NCI-H82 treated with DMSO at 0.1 percent for 48 hours (cell line): ENCODE measurements around the gene KLHL1.

Experiments
- DNase-seq: peaks from one replicate; lab custom pipeline; 2025; ENCODE audit not compliant: unreplicated experiment; lab: John Stamatoyannopoulos, UW

Gene KLHL1

DNA sequence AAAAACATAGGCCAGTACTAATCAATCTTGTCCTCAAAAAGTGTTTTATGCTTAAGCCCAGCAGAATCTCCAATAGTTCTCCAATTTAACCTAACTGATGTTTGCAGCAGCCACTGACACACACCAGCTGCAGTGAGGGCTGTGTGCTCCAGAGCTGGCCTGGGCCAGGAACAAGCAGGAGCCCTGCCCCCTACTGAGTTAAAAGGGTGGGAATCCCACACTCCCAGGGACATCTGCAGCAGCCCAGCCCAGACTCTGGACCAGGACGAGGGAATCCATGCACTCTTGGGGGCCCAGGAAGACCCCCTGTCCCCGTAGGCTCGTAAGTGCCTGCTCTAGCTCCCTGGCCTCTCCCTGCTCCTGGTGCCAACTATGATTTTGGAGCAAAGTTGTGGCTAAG lies 92.1 kb downstream of the KLHL1 start:
- no peak for DNase-seq

- no peak for DNase-seq
Observed at GRCh38 chr13:70014337-70014736, 93.9 kb downstream of the KLHL1 start.

DNA sequence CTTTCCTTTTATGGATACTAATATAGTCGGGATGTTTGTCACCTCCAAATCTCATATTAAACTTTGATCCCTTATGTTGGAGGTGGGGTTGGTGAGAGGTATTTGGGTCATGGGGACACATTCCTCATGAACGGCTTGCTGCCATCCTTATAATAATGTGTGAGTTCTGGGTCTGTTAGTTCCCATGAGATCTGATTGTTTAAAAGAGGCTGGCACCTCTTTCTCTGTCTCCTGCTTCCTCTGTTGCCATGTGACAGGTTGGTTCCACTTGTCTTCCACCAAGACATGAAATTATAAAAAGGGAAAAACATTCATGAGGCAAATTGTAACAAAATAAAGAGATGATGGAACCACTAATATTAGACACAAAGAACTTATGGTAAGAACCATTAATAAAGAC lies 108.4 kb downstream of the KLHL1 start:
- DNase-seq: no peak

- no peak for DNase-seq
Observed at GRCh38 chr13:69997061-69997460, 111.2 kb downstream of the KLHL1 start.

DNA sequence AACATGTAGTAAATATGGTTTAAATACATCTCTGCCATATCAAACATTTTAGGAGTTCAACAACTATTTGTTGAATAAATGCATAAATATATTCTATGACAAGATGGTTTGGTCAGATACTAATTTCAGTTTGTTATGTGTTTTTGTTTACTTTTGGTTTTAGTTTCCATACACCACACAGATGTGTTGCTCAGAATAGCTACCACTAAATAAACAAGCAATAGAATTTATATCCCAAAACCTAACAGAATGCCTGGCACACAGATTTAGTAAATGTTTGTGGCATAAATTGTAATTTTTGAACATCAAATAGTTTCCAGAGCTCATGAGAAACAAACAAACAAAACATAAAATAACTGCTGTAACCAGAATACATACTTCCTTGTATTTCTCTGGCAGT lies 127.5 kb downstream of the KLHL1 start:
- no peak for DNase-seq

DNA sequence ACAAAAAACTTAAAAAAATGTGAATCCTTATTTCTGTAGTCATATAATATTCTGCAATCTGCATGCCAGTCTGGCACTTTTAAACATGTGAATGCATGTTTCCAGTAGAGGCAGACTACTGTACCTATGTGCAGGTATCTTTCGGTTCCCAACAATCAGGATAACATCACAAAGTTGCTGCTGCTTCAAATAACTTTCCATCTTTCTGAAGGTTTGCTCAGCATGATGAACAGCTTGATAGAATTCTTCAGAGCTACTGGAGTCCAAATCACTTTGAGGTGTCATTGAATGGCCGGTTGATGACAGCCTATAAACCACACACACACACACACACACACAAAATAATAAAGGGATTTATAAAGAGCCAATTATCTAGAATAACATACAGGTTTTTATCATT lies 132.8 kb downstream of the KLHL1 start:
- no peak for DNase-seq

- DNase-seq: no peak
Observed at GRCh38 chr13:69970520-69970919, 137.7 kb downstream of the KLHL1 start.

DNA sequence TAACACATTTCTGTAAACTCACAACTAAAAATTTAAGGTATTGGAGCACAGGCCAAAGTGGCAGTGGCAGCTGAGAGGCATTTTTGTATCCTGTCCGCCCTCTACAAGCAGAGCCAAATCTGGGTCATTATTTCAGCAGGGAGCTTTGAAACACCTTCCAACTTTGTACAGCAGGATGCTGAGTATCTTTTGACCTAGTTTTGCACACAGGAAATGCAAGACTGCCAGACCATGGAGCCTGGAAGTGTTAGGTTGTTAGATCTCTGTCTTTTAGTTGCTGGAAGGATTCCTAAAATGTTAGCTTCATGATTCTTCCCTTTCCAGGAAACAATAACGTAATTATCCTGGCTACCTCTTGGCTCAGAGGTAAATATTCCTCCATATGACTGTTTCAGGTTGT lies 149.2 kb downstream of the KLHL1 start:
- DNase-seq: no peak

DNA sequence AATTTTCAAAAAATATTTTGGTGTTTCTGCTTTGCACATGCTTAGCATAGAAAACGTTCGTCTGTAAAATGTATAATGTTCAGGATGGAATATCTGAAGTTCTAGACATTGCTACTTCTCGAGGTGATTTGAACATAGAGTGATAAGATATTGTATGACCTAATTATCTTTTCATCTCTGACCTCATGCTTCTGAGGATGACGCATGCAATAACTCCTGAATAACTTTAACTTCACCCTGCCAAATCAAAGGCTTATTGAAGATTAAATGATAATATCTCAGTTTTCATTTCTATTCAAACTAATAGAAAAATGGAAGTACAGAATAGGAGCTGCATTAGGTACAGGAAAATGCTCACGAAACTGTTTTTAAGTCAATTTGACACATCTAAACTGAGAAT lies 151.4 kb downstream of the KLHL1 start:
- no peak for DNase-seq

DNA sequence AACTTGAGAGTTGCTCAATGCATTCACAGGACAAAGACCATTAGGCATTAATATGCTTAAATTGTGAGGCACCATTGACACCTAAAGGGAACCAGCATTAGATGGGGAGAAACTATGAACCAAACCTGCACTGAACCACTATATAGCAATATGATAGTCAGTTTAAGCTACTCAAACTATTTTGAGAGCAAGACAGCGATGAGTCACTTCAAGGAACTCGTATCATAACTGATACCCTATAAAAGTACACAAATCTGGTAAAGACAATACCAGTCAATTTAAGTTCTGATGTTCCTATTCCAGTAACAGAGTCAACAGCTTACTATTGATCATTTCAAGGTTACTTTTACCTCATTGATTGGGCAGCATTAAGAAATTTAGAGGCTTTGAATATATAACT lies 151.9 kb downstream of the KLHL1 start:
- DNase-seq: no peak

GRCh38 chr13:69955271-69955670 lies 153.0 kb downstream of the KLHL1 start:
- DNase-seq: no peak

DNA sequence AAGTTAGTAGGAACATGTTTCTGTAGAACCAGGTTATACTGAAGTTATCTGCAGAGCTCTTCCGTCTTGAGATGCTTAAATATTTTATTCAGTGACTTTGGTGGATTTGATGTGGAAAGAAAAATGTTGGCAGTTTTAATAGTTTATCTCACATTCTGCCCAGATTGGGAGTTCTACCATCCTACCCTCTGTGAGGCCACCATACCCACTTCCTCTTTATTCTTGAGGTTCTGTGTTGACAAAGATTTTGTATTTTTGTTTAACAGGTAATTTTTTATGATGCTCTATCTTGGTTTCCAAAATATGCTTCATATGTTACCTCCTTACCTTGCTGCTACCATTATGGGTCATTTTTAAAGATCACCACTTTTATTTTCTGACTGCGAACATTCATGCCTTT lies 156.8 kb downstream of the KLHL1 start:
- no peak for DNase-seq

DNA sequence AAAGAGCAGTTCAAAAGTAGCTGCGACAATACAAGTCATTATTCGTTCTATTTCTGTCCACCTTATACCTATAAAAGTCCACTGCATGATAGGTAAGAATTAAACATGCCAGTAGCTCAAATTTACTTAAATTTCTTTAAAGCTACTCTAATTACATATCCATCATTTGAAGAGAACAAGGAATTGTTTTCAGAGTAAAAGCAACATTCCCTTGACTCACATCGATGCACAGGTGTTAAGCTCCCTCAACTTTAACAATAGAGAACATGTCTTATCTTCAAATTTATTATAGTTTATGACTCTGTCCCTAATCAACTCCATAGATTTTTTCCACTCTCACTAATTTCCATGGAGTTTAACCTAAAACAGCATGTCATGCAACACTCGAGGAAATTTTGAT lies 158.1 kb downstream of the KLHL1 start:
- no peak for DNase-seq

DNA sequence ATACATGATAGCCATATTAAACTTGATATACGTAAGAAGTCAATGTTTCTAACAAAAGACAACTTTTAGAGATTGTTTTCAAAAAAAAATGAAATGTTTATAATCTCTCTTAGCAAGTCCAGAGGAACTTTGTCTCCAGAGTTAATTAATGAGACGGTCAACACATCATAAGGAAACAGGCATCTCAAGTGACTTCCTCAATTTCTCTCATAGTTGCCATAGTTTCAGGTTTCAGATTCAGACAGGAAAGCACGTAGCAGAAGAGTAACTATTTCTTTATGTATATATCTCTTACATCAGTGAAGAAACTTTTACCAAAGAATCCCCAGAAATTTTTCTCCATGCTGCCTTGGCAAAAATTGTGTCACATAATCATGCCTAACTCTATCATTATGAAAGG lies 160.2 kb downstream of the KLHL1 start:
- no peak for DNase-seq

DNA sequence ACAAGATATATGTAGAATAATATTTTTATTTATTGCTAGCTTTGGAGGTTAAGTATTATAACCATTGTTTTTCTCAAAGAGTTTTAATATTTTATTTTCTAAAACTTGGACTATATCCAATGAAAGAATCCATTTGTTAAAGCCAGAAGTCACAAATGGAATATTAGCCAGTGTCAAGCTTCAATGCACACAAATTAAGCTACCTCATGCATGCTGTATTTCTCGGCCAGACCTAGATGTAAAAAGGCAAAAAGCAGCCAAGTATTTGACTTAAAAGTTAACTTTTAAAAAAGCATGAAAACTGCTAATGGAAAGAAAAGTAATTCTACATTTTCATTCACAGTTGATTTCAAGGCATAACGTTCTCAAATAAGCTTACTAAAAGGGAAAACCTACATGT lies 160.7 kb downstream of the KLHL1 start:
- DNase-seq: no peak

GRCh38 chr13:69946511-69946910 lies 161.7 kb downstream of the KLHL1 start:
- DNase-seq: no peak

DNA sequence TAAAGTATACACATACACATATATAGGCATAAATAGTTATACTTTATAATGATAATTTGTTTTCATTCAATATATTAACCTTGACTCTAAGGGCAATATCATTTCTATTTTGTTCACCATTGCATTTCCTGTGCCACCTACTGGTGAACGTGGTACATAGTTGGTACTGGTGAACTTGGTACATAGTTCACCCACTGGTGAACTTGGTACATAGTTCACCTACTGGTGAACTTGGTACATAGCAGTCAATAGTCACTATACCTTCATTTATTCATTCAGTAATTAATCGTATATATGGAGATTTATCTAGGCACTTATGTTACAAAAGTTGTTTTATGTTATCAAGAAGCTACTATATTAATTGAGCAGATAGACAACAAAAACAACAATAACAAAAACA lies 173.2 kb downstream of the KLHL1 start:
- DNase-seq: no peak

GRCh38 chr13:69928262-69928661 lies 180.0 kb downstream of the KLHL1 start:
- no peak for DNase-seq

- peak; percentile 94 for DNase-seq
Observed at GRCh38 chr13:69921156-69921555, 187.1 kb downstream of the KLHL1 start.

DNA sequence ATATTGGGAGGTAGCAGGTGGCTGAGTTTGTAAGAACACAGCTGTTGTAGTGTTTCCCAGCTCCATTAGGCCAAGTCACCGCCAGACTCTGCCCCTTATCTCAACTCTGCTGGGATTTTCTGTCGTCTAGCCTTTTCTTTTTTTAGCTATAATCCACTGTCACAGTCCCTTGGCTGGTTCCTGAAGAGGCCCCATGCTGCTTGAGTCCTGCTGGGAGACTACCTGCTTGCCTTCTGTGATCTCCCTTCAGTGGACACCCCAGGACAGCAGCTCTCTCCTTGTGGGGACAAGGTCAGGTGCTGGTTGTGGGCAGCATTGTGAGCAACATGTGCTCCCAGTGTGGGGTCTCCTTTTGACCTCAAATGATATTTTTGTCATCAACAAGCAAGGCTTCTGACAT lies 195.6 kb downstream of the KLHL1 start:
- DNase-seq: peak; percentile 88

DNA sequence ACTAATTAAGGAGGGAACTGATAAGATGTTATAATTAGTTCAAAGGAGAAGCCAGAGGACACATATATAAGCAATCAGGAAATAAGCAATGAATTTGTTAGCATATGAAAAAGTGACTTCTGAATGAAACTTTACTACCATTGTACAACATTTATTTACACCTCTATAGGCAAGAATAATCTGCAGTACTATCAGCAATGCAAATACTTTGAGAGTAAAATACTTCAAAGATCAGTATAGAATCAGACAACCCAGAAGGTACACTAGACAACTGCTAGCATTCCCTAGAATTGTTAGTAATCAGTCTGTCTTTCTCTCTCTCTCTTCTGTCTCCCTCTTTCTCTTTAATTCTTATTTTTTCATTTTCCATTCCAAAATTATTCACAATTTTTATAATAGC lies 197.5 kb downstream of the KLHL1 start:
- DNase-seq: no peak

GRCh38 chr13:69904784-69905183 lies 203.5 kb downstream of the KLHL1 start:
- DNase-seq: no peak

DNA sequence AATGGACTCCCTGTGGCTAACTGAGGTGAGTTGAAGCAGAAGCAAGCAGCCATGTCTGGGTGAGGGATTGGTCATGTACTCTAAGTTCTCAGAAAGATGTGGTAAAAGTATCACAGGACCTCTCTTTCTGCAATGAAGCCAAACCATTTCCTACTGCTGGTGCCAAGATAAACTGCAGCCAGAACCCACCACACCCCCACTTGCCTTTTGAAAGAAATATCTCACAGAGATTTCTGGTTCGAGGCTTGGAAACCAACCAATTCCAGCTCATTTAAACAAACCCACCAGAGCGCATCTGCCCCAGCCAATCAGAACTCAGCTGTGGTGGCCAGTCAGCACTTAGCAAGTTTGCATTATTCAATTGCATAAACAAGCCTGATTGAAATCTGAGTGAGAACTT lies 205.2 kb downstream of the KLHL1 start:
- DNase-seq: no peak

DNA sequence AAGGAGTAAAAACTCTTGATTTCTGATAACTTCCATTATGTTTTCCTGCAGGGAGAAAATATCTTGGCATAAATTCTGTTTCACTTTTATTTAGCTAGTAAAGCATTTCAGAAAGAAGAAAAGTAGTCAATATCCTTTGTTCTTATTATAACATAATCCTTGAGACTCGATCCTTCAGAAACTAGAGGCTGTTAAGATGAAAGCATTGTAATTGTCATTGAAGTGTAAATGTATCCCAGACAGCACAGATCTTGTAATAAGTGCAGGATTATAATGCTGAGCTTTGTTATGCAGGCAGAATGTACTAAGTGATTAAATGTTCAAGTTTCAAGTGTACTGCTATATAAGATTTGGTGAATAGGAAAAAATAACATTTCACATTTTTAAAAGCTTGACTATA lies 225.8 kb downstream of the KLHL1 start:
- DNase-seq: no peak
